PC-9 (cell line): ENCODE data around the gene CADM1. TPM values are rescaled to one million over a fixed set of nuclear protein-coding genes. Genes with fewer than 3 reads are reported as not detected.

ENCODE experiments used
- BruUV-seq: library from RNA; stranded (reverse); fragments of 400-500 nt; replicated peaks from 2 replicates; lab custom pipeline; 2021; lab: Mats Ljungman, UMichigan
- CTCF ChIA-PET: fragments of 300-600 bp; sonication (Branson Sonifier 250); formaldehyde crosslinking; loops from one replicate; lab custom pipeline; 2022; ENCODE audit warnings: antibody characterized with exemption; lab: Charles Lee
- POLR2A ChIA-PET: fragments of 300-600 bp; sonication (Branson Sonifier 250); formaldehyde crosslinking; loops from one replicate; lab custom pipeline; 2022; ENCODE audit warnings: antibody characterized with exemption; ENCODE audit not compliant: unreplicated experiment; lab: Charles Lee
- DNase-seq, 2 experiments: peaks; one replicate each; pipeline versions ENCODE4 v3.0.0 to v3.0.0-alpha.2; 2015 to 2022; ENCODE audit warnings: mixed read lengths in 1 of 2
- H2AFZ ChIP-seq: fragments of 200-600 bp; sonication (generic); 2 replicates; pipeline ENCODE4 v1.8.1; 2017; ENCODE audit warnings: antibody characterized with exemption
- H3F3A ChIP-seq: fragments of 200-600 bp; sonication (generic); 2 replicates; pipeline ENCODE4 v1.8.1; 2017; ENCODE audit warnings: antibody characterized with exemption, mild to moderate bottlenecking, low read depth; ENCODE audit not compliant: insufficient read depth
- H3K27ac ChIP-seq: fragments of 200-600 bp; sonication (generic); 2 replicates; pipeline ENCODE4 v1.6.1; 2016; ENCODE audit warnings: mixed run types
- H3K27me3 ChIP-seq: fragments of 200-600 bp; sonication (generic); 2 replicates; pipeline ENCODE4 v1.6.1; 2016; ENCODE audit warnings: low read depth, mixed run types; ENCODE audit not compliant: insufficient read depth
- H3K36me3 ChIP-seq: fragments of 200-600 bp; sonication (generic); 2 replicates; pipeline ENCODE4 v1.6.1; 2016; ENCODE audit warnings: low read depth, mixed run types
- H3K4me1 ChIP-seq: fragments of 200-600 bp; sonication (generic); replicated peaks from 2 replicates; pipeline ENCODE4 v1.6.1; 2016; ENCODE audit warnings: mixed run types; ENCODE audit not compliant: insufficient read depth
- H3K4me2 ChIP-seq: fragments of 200-600 bp; sonication (generic); 2 replicates; pipeline ENCODE4 v1.6.1; 2017; ENCODE audit warnings: mixed run types
- H3K4me3 ChIP-seq: fragments of 200-600 bp; sonication (generic); 2 replicates; pipeline ENCODE4 v1.6.1; 2016; ENCODE audit warnings: mixed run types
- H3K79me2 ChIP-seq: fragments of 200-600 bp; sonication (generic); 2 replicates; pipeline ENCODE4 v1.6.1; 2017; ENCODE audit warnings: low read depth, mixed run types
- H3K9me2 ChIP-seq: fragments of 200-600 bp; sonication (generic); 2 replicates; pipeline ENCODE4 v1.8.1; 2017; ENCODE audit warnings: mild to moderate bottlenecking; ENCODE audit not compliant: insufficient read depth
- H3K9me3 ChIP-seq: fragments of 200-600 bp; sonication (generic); 2 replicates; pipeline ENCODE4 v1.8.1; 2016; ENCODE audit warnings: low read depth; ENCODE audit not compliant: insufficient read depth
- H4K20me1 ChIP-seq: fragments of 200-600 bp; sonication (generic); 2 replicates; pipeline ENCODE4 v1.8.1; 2017; ENCODE audit not compliant: insufficient read depth
- EZH2 ChIP-seq: fragments of 200-600 bp; sonication (generic); IDR thresholded peaks from 2 replicates; pipeline ENCODE4 v1.8.0; 2017; ENCODE audit warnings: antibody characterized with exemption, low read depth
- intact Hi-C: fragments of 100-400 bp; cut with micrococcal nuclease; formaldehyde crosslinking; loops from one replicate; pipeline ENCODE4 v1.10.0; 2022; ENCODE audit not compliant: unreplicated experiment
- total RNA-seq: library from RNA; stranded (reverse); gene quantifications from 2 replicates; pipeline ENCODE4 v1.2.3, GENCODE V29; 2021
- TF ChIP-seq, protein P1 (sequence below): fragments of 200-600 bp; sonication (generic); conservative IDR thresholded peaks from 2 replicates; pipeline ENCODE4 v1.6.1; 2017; ENCODE audit warnings: mixed run types, antibody characterized with exemption, mild to moderate bottlenecking, moderate library complexity

Gene CADM1
- total RNA-seq, 1 experiment from 2014 or later = not detected

DNA sequence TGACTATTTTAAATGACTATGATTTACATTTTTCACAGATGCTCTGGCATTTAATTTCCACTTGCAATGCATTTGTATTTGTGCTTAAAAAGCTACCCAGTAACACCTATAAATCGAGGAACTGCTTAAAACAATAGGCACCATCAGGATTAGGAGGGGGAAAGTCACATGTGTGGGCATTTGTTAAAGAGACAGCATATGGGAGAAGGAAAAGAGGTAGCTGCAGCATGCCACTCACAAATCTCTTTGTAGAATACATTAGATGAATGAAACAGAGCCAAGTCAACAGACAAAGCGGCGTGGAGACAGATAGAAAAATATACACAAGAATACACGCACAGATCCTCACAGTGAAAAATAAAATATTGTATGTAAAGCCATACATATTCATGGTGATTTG lies 228.0 kb downstream of the CADM1 start:
- Histone ChIP-seq H3K36me3 (no peaks in the 10 kb centered on the region), H3K27me3 (peaks cover 89% of the 10 kb centered on the region), H3K9me3 (no peaks in the 10 kb centered on the region), H2AFZ (no peak overlapping the region), H3K4me3 (no peak overlapping the region), H4K20me1 (no peaks in the 10 kb centered on the region), H3K27ac (no peak overlapping the region), H3K9me2 (no peaks in the 10 kb centered on the region), H3K4me1 (no peaks in the 10 kb centered on the region), H3K4me2 (no peak overlapping the region), H3K79me2 (no peaks in the 10 kb centered on the region), H3F3A (no peaks in the 10 kb centered on the region)
- POLR2A ChIA-PET = interaction anchor here (0.8 kb wide), 1 partner anchor 20 kb away, joined by 5 read pairs; no protein-coding TSS in a partner anchor
- CTCF ChIA-PET = no interaction called here
- DNase-seq = no peak
- TF ChIP-seq EZH2 = no peak
- TF ChIP-seq, protein P1, sequence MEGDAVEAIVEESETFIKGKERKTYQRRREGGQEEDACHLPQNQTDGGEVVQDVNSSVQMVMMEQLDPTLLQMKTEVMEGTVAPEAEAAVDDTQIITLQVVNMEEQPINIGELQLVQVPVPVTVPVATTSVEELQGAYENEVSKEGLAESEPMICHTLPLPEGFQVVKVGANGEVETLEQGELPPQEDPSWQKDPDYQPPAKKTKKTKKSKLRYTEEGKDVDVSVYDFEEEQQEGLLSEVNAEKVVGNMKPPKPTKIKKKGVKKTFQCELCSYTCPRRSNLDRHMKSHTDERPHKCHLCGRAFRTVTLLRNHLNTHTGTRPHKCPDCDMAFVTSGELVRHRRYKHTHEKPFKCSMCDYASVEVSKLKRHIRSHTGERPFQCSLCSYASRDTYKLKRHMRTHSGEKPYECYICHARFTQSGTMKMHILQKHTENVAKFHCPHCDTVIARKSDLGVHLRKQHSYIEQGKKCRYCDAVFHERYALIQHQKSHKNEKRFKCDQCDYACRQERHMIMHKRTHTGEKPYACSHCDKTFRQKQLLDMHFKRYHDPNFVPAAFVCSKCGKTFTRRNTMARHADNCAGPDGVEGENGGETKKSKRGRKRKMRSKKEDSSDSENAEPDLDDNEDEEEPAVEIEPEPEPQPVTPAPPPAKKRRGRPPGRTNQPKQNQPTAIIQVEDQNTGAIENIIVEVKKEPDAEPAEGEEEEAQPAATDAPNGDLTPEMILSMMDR = no peak
- no TSS peak for BruUV-seq
- intact Hi-C loops = no loop called here

DNA sequence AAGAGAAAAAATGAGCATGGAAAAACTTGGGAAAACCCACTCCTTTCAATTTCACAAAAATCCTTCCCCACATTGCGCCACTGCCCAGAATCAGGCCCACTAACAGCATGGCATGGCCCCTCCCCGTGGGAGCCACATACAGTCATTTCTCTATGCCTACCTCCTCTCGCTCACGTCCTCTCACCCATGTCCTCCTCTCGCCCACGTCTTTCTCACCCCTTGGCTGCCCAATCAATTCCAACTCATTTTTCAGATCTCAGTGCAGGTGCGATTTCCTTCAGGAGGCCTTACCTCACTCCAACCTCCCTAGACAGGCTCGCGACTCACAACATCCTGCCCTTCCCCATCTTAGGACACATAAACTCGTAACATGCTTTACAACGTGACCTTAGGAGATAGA lies 229.2 kb downstream of the CADM1 start:
- Histone ChIP-seq H3K27ac (no peak overlapping the region), H2AFZ (no peak overlapping the region), H3K4me3 (no peak overlapping the region), H3K9me2 (no peaks in the 10 kb centered on the region), H3K79me2 (no peaks in the 10 kb centered on the region), H3K36me3 (no peaks in the 10 kb centered on the region), H3K27me3 (peaks cover 93% of the 10 kb centered on the region), H3K9me3 (no peaks in the 10 kb centered on the region), H3K4me2 (no peak overlapping the region), H4K20me1 (no peaks in the 10 kb centered on the region), H3K4me1 (no peaks in the 10 kb centered on the region), H3F3A (no peaks in the 10 kb centered on the region)
- intact Hi-C loops = no loop called here
- CTCF ChIA-PET = no interaction called here
- no peak for DNase-seq
- BruUV-seq = no TSS peak
- TF ChIP-seq, protein P1 = no peak
- TF ChIP-seq EZH2 = no peak
- POLR2A ChIA-PET = no interaction called here

DNA sequence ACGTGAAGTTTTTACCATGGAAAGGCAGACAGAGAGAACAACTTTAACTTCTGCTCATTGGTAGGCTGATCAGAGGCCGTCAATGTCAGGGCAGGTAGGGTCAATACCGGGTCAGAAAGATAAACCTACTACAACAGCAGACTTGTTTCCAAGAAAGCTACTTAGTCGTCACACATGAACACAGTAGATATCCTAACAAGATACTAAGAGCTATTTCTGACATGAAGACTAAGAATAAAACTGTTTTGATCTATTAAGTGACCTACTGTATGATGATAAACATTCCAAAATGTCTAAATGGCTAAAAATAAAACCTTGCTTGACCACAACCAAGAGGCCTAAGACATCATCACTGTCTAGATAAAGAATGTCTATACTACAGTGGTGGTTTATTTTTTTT lies 231.3 kb downstream of the CADM1 start:
- intact Hi-C loops = no loop called here
- no peaks in the 10 kb centered on the region for H3K4me1 ChIP-seq
- DNase-seq = no peak
- no peak overlapping the region for H3K4me2 ChIP-seq
- H3K9me2 ChIP-seq = no peaks in the 10 kb centered on the region
- BruUV-seq = no TSS peak
- H4K20me1 ChIP-seq = no peaks in the 10 kb centered on the region
- POLR2A ChIA-PET = no interaction called here
- no peak overlapping the region for H3K4me3 ChIP-seq
- H3F3A ChIP-seq = no peaks in the 10 kb centered on the region
- peaks cover 89% of the 10 kb centered on the region for H3K27me3 ChIP-seq
- no peak for TF ChIP-seq EZH2
- TF ChIP-seq, protein P1 = no peak
- no peak overlapping the region for H2AFZ ChIP-seq
- no peaks in the 10 kb centered on the region for H3K9me3 ChIP-seq
- H3K79me2 ChIP-seq = no peaks in the 10 kb centered on the region
- H3K27ac ChIP-seq = no peak overlapping the region
- CTCF ChIA-PET = no interaction called here
- no peaks in the 10 kb centered on the region for H3K36me3 ChIP-seq
